OCI-LY3 (cell line): ENCODE results near the gene USH2A.

Experiments
- H2AFZ ChIP-seq: fragments of 200-600, 300-600 bp; shearing (Covaris generic); 2 replicates; pipeline ENCODE4 v1.6.0; 2014; ENCODE audit warnings: antibody characterized with exemption, low read depth, low read length
- H3K27ac ChIP-seq: fragments of 200-600, 300-600 bp; sonication (generic); 2 replicates; pipeline ENCODE4 v1.5.1; 2014; ENCODE audit warnings: mild to moderate bottlenecking, low read length, moderate library complexity, mixed read lengths
- H3K27me3 ChIP-seq: fragments of 200-600, 300-600 bp; sonication (generic); 2 replicates; pipeline ENCODE4 v1.6.1; 2014; ENCODE audit warnings: low read depth, low read length, mixed read lengths
- H3K36me3 ChIP-seq: fragments of 200-600, 300-600 bp; sonication (generic); replicated peaks from 2 replicates; pipeline ENCODE3; 2014; ENCODE audit warnings: low read depth, low read length, mixed read lengths
- H3K4me1 ChIP-seq: fragments of 300-600, 200-600 bp; sonication (generic); 2 replicates; pipeline ENCODE4 v1.6.1; 2014; ENCODE audit warnings: low read length, mixed read lengths
- H3K4me2 ChIP-seq: fragments of 200-600, 300-600 bp; sonication (generic); 2 replicates; pipeline ENCODE4 v1.6.1; 2014; ENCODE audit warnings: low read length, mixed read lengths
- H3K4me3 ChIP-seq: fragments of 300-600, 200-600 bp; sonication (generic); 2 replicates; pipeline ENCODE4 v1.5.1; 2014; ENCODE audit warnings: antibody characterized with exemption, mild to moderate bottlenecking, low read length, moderate library complexity
- H3K79me2 ChIP-seq: fragments of 300-600, 200-600 bp; shearing (Covaris generic); 2 replicates; pipeline ENCODE4 v1.6.1; 2014; ENCODE audit warnings: mild to moderate bottlenecking, low read length, mixed read lengths
- H3K9ac ChIP-seq: fragments of 300-600, 200-600 bp; shearing (Covaris generic); 2 replicates; pipeline ENCODE4 v1.6.0; 2014; ENCODE audit warnings: mild to moderate bottlenecking, low read length, moderate library complexity
- H3K9me3 ChIP-seq: fragments of 200-600, 300-600 bp; shearing (Covaris generic); 2 replicates; pipeline ENCODE4 v1.6.1; 2014; ENCODE audit warnings: low read length, mixed read lengths; ENCODE audit not compliant: insufficient read depth
- H4K20me1 ChIP-seq: fragments of 200-600, 300-600 bp; sonication (generic); 2 replicates; pipeline ENCODE4 v1.6.1; 2016; ENCODE audit warnings: low read length, mixed read lengths; ENCODE audit not compliant: insufficient read depth
- CTCF ChIP-seq: fragments of 200-600, 300-600 bp; sonication (generic); IDR thresholded peaks from 2 replicates; pipeline ENCODE4 v1.5.1; 2014; ENCODE audit warnings: antibody characterized with exemption, low read length, low read depth
- EZH2phosphoT487 ChIP-seq: fragments of 200-600 bp; shearing (Covaris generic); IDR thresholded peaks from 2 replicates; pipeline ENCODE4 v1.6.1; 2018; ENCODE audit warnings: antibody characterized with exemption, mixed run types, low read depth

USH2A gene

GRCh38 chr1:216073793-216074595 is 349.3 kb downstream of the USH2A start:
- Histone ChIP-seq H3K4me3 (no peak overlapping the region), H2AFZ (no peak overlapping the region), H3K27ac (no peak overlapping the region), H3K27me3 (no peaks in the 10 kb centered on the region), H3K4me1 (no peaks in the 10 kb centered on the region), H3K79me2 (no peaks in the 10 kb centered on the region), H3K9ac (no peak overlapping the region), H3K9me3 (no peaks in the 10 kb centered on the region), H3K4me2 (no peak overlapping the region), H3K36me3 (no peaks in the 10 kb centered on the region), H4K20me1 (no peaks in the 10 kb centered on the region)
- TF ChIP-seq EZH2phosphoT487 (no peak), CTCF (no peak)

GRCh38 chr1:216071262-216071661 is 352.0 kb downstream of the USH2A start:
- H3K27me3 ChIP-seq = no peaks in the 10 kb centered on the region
- no peaks in the 10 kb centered on the region for H3K9me3 ChIP-seq
- no peaks in the 10 kb centered on the region for H3K79me2 ChIP-seq
- H3K4me1 ChIP-seq = no peaks in the 10 kb centered on the region
- H3K9ac ChIP-seq = no peak overlapping the region
- no peak overlapping the region for H3K27ac ChIP-seq
- H3K4me2 ChIP-seq = no peak overlapping the region
- H3K4me3 ChIP-seq = no peak overlapping the region
- TF ChIP-seq EZH2phosphoT487 = no peak
- no peak for TF ChIP-seq CTCF
- no peaks in the 10 kb centered on the region for H3K36me3 ChIP-seq
- no peak overlapping the region for H2AFZ ChIP-seq
- H4K20me1 ChIP-seq = no peaks in the 10 kb centered on the region

- Histone ChIP-seq H3K36me3 (no peaks in the 10 kb centered on the region), H3K9me3 (no peaks in the 10 kb centered on the region), H4K20me1 (no peaks in the 10 kb centered on the region), H2AFZ (no peak overlapping the region), H3K4me2 (no peak overlapping the region), H3K4me3 (no peak overlapping the region), H3K9ac (no peak overlapping the region), H3K27me3 (no peaks in the 10 kb centered on the region), H3K79me2 (no peaks in the 10 kb centered on the region), H3K27ac (no peak overlapping the region), H3K4me1 (no peaks in the 10 kb centered on the region)
- no peak for TF ChIP-seq CTCF
- no peak for TF ChIP-seq EZH2phosphoT487
Observed at GRCh38 chr1:216064643-216065042, 358.6 kb downstream of the USH2A start.

- no peaks in the 10 kb centered on the region for H3K79me2 ChIP-seq
- H3K27ac ChIP-seq = no peak overlapping the region
- no peaks in the 10 kb centered on the region for H3K4me1 ChIP-seq
- H3K36me3 ChIP-seq = no peaks in the 10 kb centered on the region
- no peaks in the 10 kb centered on the region for H3K9me3 ChIP-seq
- H4K20me1 ChIP-seq = no peaks in the 10 kb centered on the region
- H2AFZ ChIP-seq = no peak overlapping the region
- TF ChIP-seq CTCF (no peak), EZH2phosphoT487 (no peak)
- no peak overlapping the region for H3K9ac ChIP-seq
- H3K4me3 ChIP-seq = no peak overlapping the region
- H3K27me3 ChIP-seq = no peaks in the 10 kb centered on the region
- no peak overlapping the region for H3K4me2 ChIP-seq
Observed at GRCh38 chr1:216057947-216058346, 365.3 kb downstream of the USH2A start.
